Stimulated activated CD4-positive, alpha-beta T cell treated with anti-CD3 and anti-CD28 coated beads, Interleukin-12 subunit alpha, Interleukin-12 subunit beta, amount 100 ng/mL, for 48 hours (primary cell): Measurements from ENCODE around the gene ESR2.
A peak's percentile ranks its signal among the peaks of the same experiment; 100 is the strongest.
"Not testable (repeated sequence)": the region's sequence is repeated elsewhere in the genome, so short reads cannot be mapped to it uniquely, and the experiment has no call there.

Source experiments
- DNase-seq, 3 donors: peaks; one replicate each; pipeline ENCODE4 v3.0.0-alpha.2; 2020; ENCODE audit warnings: low read depth in 2 of 3, low spot score in 1 of 3

ESR2 gene

DNA sequence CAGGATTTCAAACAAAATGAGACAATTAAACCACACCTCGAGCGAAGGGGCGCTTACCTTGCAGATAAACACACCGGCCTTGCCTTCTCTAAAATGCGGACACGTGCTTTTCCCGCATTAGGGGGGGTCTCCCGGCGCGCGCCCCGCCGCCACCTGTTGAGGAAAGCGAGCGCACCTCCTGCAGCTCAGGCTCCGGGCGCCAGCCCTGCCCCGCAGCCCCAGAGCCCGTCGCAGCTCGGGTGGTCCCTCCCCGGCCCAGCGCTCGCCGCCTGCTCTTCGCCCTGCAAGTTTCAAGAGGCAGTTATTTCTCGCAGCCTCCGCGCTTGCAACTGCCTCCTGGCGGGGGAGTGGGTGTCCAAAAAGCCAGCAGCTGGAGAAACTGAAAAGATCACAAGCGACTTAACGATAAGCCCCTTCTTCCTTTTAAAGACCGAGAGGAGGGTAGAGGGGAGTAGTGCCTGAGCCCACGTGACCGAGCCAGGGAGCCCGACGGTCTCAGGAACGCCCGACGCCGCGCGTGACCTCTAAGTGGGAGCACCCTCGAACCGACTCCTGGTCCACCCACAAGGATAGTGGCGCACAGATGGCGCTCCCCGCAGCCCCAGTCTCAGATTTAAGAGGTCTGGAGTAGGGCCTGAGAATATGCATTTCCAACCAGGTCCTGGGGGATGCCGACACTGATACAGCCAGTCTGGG, at the start of gene ESR2:
ESR2 (minus strand) TSS at position 396 of the 696 bp plus-strand sequence. CDS start 11,386 bp downstream, outside the sequence.
- peak in 1 of 3 donors; percentile 10 for DNase-seq

DNA sequence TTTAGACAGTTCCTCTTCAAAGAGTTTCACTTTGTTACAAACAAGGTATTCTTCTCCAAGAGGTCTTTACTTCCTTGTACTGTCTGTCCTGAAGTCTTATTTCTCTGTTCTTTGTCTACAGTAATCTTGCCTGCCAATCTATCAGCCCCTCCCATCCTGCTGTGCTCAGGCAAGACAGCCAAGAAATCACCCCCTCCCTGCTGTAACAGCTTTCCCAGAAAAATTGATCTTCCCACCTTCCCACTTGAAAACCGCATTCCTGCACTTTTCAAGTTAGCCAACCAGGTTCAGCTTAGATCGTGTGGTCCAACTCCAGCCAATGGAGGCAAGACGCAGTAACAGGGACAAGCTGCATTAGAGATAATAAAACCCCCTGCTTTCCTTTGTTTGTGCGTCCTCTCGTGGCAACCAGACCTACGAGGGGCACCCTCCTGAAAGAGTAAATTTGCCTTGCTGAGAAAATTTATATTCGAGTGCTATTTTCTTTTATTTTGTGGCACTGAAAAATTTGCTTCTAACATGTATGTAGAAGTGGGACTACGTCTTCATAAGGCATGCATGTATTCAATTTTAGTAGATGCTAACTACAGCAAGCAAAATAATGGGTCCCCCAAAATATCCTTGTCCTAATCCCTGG, 46.5 kb upstream of the ESR2 start:
- DNase-seq = no peak

DNA sequence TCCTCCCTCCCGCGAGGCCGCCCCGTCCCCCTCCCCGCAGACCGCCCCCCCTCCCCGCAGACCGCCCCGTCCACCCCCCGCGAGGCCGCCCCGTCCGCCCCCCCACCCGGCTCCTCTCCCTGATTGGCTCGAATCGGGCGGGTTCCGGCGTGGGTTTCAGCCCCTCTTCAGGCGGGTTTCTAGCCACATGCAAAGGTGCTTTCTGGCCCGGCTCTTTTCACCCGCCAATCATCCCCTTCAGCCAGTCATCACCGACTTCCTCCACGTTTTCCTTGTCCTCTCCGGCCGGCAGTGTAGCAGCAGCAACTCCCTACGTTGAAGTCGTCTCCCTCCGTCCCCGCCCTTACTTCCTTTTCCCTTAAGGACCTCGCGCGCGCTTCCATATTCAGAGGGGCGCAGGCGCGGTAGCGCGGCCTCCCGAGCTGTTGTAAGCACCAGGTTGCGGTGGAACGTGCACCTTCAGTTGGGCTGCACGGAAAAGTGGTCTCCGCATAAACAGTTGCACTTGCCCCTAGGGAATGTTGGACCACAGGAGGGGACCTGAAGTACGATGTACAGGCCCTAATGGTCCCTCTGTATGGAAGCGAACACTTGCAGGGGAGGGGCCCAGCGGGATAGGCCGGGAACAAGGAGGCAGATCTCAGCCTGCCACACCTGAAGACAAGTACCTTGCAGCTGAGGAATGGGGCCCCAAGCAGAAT, 44.6 kb upstream of the ESR2 start:
- DNase-seq = peak; percentile 76 to 89 (median 84)

DNA sequence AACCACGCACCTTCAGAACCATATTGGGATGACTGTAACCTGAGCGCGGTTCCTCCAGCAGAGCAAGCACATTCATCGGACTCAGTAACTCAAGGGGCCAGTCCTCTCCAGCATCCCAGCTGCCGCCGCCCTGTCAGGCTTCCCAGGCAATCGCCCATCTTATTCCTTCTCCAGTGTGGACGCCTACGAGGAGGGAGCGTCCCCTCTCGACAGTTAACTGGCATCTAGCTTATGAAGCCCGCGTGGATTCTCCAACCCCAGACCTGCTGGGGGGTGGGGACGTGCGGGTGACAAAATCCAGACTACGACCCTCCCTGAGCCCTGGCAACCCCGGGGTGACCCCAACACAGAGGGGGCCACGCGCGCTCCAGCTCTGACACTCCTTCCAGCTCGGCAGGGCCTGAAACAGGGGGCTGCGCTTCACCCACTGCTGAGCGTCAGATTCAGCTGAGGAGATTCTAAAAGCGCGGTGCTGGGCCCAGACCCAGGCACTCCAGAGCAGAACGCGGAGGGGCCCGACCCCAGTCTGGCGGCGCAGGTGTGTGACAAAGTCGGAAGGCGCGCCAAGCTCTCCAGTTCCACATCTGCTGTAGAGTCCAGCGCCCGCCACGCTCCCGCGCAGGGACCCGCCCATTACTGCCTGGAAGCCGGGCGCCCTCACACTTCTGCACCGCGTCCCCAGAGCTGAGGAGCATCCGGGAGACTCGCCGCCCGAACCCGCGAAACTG, 43.9 kb upstream of the ESR2 start:
- DNase-seq = peak in 2 of 3 donors; percentile 4 to 26

DNA sequence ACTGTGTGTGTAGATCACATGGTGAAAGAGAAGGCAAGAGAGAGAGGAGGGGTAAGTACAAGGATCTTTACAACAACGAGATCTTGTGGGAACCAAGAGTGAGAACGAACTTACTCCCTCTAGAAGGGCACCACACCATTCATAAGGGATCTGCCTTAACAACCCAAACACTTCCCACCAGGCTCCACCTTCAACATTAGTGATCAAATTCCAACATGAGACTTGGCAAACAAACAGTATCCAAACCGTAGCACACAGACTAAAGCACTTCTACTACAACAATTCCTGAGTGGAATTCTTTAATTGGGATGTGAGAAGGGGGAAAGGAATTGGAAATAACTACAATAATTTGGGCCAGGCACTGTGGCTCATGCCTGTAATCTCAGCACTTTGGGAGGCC, 35.0 kb upstream of the ESR2 start:
- no peak for DNase-seq

DNA sequence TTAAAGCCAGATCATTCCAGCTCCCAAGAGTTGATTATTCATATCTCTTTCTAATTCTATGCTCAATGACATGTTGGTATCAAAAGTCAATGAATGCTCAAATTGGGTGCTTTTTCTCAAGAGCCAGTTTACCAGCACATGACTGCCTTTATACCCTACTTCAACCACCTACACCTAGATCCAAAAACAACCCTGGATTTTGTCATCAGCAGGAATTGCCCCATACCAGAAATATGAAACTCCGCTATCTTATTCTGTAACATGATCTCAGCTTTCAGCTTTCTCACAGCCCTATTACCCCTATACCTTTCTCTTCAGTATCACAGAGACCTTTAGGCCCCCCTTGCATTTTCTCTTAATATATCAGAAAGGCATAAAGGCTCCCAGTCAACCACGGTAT, 32.3 kb upstream of the ESR2 start:
- DNase-seq = no peak

DNA sequence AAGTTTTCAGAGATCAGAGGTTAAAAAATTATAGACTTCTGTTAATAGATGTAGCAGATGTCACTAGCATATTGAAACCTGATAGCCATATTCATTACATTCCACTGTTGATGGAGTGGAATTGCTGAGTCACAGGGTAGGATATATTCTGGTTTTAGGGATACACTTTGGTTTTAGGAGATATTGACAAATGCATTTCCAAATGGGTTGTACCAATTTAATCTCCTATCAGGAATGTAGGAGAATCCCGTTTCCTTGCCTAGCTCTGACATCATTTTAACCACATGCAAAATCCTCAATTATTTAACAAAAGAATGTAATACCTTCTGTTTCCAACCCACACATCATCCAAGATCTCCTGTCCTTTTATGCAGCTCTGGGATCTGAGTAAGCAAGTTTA, 30.7 kb upstream of the ESR2 start:
- no peak for DNase-seq

DNA sequence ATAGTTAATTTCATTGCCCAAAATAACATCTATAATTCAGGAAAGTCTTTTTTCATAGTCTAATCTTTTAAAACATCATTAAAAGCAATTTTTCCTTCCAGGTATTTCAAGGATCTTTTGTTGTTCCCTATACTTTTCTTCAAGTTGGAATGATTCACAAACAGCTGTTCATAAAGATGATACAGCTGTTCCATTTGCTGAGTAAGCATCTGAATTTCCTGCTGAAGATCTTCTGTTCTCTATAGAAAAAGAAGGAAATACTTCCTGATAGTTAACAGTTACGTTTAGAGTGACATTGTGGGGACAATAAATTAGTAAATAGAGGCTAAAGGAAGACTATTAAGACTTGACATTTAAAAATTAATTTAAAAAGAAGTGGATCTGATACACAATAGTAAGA, 30.3 kb upstream of the ESR2 start:
- no peak for DNase-seq

DNA sequence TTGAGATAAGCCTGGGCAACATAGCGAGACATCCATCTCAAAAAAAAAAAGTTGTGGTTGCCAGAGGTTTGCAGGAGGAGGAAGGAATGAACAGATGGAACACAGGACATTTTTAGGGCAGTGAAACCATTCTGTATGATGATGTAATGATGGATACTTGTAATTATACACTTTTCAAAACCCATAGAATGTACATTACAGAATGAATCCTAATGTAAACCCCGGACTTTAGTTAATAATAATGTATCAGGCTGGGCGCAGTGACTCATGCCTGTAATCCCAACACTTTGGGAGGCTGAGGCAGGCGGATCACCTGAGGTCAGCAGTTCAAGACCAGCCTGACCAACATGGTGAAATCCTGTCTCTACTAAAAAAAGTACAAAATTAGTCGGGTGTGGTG, 26.2 kb upstream of the ESR2 start:
- DNase-seq = not testable (repeated sequence)

DNA sequence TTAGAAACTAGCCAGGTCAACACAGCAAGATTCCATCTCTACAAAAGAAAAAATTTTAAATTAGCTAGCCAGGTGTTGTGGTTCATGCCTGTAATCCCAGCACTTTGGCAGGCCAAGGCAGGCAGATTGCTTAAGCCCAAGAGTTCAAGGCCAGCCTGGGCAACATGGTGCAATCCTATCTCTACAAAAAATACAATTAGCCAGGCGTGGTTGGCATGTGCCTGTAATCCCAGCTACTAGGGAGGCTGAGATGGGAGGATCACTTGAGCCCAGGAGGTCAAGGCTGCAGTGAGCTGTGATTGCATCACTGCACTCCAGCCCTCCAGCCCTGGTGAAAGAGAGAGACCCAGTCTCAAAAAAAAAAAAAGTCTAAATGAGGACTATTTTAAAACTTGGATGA, 24.5 kb upstream of the ESR2 start:
- not testable (repeated sequence) for DNase-seq

DNA sequence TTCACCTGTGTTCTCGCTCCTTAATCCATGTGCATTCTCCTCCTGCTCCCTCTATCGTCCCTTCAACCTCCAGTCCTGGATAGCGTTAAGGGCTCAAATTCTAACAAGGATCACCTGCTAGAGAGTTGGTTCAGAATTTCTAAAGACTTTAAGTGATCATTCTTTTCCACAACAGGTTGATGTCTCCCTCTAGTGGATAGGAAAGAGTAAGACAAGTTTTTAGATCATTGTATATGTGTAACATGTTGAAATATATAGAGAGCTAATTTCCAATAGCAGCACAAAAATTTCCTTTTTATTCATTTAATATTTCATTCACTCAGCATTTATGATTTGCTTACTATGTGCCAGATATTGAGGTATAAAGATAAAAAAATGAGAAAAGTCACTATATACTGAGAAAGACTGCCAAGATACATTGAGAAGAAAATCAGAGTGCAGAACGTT, 9.3 kb upstream of the ESR2 start:
- no peak for DNase-seq

DNA sequence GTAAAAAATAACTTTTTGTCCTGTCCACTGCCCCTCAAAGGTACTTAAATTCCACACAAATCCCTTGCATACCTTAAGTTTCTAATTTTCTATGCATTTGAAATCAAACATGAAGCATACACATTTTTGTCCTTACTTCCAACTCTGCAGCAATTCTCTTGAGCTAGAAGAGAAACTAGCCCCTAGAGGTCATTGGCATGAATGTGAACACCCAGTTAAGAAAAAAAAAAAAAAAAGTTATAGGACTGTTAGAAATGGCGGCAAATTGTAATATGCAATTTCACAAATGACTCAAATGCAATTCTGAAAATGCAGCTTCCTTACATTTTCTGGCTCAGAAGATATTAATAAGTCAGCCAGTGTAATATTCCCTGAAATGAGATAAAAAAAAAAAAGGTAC, 4.6 kb upstream of the ESR2 start:
- no peak for DNase-seq

DNA sequence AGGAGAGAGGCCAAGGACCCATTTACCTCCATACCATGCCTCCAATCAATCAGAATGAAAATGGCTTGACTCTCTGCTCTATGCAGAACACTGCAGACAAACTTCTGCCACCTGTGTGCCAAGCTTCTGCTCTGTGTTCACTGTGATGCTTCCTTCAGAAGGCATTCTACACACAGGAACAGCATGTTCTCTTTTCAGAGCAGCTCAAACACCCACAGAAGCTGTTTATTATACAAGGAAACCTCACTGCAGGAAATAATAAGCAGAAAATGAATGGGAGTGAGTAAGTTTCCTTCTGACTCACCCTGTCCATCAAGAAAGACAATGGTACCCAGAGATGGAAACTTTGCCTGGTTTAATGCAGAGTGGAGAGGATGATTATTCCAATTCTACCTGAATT, 2.4 kb upstream of the ESR2 start:
- no peak for DNase-seq

DNA sequence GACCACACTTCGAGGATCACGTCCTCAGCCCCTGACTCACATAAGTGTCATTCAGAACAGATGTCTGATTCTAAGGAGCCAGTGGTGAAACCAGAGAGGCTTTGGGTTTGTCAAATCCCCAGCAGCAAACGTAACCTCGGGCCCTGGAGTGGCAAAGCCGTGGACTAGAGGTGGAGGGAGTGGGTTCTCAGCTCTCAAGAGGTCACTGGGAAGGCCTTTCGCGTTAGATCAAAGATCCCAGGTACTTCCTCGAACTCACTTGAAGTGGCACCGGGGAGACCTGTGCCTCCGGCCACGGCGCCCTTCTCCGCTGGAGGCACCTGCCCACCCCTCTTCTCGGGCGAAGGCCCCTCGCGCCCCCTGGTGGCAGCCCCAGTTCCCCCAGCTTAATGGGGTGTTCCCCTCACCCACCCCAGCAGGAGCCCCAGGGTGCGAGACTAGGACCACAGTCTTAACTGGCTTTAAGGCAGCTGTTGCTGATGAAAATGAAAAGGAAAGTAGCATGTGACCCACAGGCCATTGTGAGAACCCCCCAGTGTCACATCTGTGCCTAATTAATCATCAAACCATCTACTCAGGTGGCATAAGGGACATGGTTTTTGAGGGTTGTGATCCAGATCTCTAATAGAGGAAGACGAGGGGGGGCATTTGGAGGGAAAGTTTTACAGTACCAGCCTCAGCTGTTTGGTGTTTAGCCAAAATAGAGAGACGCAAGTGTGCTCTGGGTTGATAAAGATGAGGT, 672 bp upstream of the ESR2 start:
- DNase-seq = peak; percentile 79 to 82 (median 79)

DNA sequence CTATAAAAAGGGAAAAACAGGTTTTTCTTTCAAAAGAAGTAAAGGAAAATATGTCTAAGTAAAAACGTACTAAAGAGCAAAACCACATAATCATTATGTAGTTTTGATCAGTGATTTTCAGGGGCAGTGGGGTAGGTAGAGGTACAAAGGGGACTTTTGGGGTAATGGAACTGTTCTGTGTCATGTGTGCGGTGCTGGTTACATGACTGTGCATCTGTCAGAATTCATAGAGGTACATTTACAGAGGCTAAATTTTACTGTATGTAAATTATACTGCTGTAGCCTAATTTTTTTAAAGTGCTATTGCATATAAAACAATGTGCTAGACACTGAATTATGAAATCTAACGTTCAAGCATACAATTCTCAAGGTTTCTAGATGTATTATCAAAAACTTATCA, 2.0 kb downstream of the ESR2 start:
- DNase-seq = no peak

DNA sequence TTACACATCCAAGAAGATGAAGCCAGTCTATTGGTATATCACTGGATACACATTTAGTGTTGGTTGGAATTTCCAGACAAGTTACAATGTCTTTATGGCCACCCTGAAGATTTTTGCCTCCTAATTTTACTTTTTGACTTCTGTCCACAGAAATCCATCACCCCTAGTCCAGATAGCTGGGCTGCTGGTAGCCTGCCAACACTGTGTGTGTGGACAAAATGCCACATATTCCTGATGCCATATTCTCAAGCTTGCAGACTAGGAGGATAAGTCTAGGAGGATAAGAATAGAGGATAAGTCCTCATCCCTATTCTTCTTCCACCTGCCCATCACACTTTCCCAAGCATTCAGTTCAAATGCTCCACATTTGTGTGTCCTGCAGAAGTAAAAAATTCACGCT, 4.6 kb downstream of the ESR2 start:
- DNase-seq = no peak

DNA sequence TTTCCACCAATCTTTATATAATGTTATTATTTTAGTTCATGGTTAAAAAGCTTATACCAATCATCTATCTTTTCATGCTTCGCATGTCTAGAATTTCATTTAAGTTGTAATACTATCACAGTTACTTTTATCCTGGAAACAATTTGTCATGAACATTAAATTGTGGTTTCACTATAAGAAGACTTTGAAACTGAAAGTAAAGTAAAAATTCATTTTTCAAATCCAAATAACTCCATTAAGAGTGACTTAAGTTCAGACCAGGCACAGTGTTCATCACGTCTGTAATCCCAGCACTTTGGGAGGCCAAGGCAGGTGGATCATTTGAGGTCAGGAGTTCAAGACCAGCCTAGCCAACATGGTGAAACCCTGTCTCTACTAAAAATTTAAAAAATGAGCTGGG, 12.4 kb downstream of the ESR2 start:
- DNase-seq = no peak

DNA sequence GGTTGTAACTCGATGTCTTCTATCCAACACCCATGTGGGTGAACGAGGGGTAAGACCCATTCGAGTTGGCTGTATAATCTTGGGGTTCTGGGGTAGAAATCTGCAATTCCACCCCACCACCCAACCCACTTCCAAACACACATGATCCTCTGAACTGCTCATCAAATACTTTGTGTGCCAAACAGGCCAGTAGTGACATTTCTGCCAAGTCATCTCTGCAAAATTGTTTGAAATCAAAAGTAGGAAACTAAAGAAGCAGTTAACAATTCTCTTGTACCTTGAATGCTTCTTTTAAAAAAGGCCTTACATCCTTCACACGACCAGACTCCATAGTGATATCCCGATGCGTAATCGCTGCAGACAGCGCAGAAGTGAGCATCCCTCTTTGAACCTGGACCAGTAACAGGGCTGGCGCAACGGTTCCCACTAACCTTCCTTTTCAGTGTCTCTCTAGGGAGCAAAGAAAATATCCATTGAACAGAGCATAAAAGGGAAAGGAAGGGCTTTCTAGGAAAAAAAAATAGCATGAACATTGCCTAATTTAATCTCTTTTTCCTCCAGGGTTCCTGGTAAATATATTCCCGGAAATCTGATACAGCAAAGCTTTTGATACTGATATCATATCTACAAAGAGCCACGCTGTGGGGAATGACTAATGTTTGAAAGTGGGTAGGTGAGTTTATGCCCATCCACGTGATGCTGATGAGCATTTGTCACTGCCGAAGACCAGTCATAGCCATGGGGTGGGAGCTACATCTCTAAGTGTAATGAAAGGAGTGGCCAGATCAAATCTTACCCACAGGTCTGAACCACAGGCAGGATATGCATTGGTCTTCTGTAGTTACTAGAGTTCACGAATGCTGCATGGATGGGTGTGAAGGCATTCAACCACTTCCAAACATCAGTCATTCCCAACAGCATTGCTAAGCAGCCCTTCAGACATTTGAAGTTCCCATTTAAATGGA, 14.2 kb downstream of the ESR2 start:
- peak in 1 of 3 donors; percentile 20 for DNase-seq

DNA sequence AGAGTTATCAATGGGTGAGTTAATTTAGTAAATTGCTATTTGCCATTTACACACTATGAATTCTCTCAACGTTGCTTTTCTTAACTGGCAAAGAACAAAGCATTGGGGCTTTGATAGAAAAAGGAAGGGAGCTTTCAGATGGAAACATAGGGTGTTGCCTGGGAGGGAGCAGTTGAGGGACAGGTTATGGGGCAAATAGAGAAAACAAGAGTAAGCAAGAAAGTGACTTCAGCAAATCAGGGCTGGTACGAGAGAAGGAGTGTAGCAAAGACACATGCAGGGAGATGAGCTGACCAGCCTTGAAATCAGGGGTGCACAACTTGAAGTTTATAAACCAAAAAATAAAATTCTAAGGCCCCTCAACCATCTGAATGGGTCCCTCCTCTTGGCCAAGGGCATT, 15.7 kb downstream of the ESR2 start:
- no peak for DNase-seq

DNA sequence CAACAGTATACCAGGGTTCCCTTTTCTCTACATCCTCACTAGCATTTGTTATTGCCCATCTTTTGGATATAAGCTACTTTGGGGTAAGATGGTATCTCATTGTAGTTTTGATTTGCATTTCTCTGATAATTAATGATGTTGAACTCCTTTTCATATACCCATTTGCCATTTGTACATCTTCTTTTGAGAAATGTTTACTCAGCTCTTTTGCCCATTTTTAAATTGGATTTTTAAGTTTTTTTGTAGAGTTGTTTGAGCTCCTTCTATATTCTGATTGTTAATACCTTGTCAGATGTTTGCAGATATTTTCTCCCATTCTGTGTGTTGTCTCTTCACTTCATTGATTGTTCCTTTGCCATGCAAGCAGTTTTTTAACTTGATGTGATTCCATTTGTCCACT, 22.2 kb downstream of the ESR2 start:
- no peak for DNase-seq
